PC-3 (cell line): ENCODE measurements around the gene ELL2. TPM values are rescaled to one million over a fixed set of nuclear protein-coding genes. Genes with fewer than 3 reads are reported as not detected.

Source experiments
- ATAC-seq: fragments of 200-7000 bp; cut with Tn5 transposase; 2 replicates; pipeline ENCODE4 v1.9.1; 2020; ENCODE audit warnings: mild to moderate bottlenecking, moderate library complexity
- BruUV-seq: library from RNA; stranded (reverse); fragments of 400-500 nt; replicated peaks from 2 replicates; lab custom pipeline; 2021; lab: Mats Ljungman, UMichigan
- CTCF ChIA-PET: fragments of 300-600 bp; sonication (Branson Sonifier 250); formaldehyde crosslinking; loops from one replicate; lab custom pipeline; 2022; ENCODE audit warnings: antibody characterized with exemption; lab: Charles Lee
- POLR2A ChIA-PET: fragments of 300-600 bp; sonication (Branson Sonifier 250); formaldehyde crosslinking; loops from one replicate; lab custom pipeline; 2022; ENCODE audit warnings: antibody characterized with exemption; ENCODE audit not compliant: unreplicated experiment; lab: Charles Lee
- DNase-seq: peaks from one replicate; pipeline ENCODE4 v3.0.0-alpha.2; 2015
- H2AFZ ChIP-seq: fragments of 300-600 bp; sonication (generic); 2 replicates; pipeline ENCODE4 v1.6.0; 2016; ENCODE audit warnings: antibody characterized with exemption, low read length
- H3F3A ChIP-seq: fragments of 300-600 bp; sonication (generic); one replicate; pipeline ENCODE4 v1.6.0; 2017; ENCODE audit warnings: antibody characterized with exemption, low read length, control low read depth, mild to moderate bottlenecking; ENCODE audit not compliant: unreplicated experiment
- H3K27ac ChIP-seq: fragments of 300-600 bp; sonication (generic); 2 replicates; pipeline ENCODE4 v1.5.1; 2016; ENCODE audit warnings: mild to moderate bottlenecking, low read length
- H3K27me3 ChIP-seq: fragments of 300-600 bp; sonication (generic); 2 replicates; pipeline ENCODE4 v1.6.1; 2016; ENCODE audit warnings: low read length, mixed read lengths
- H3K36me3 ChIP-seq: fragments of 300-600 bp; sonication (generic); 2 replicates; pipeline ENCODE4 v1.6.1; 2016; ENCODE audit warnings: low read depth, mixed run types, low read length, mixed read lengths
- H3K4me1 ChIP-seq: fragments of 300-600 bp; sonication (generic); 2 replicates; pipeline ENCODE4 v1.5.1; 2016; ENCODE audit warnings: low read length; ENCODE audit not compliant: insufficient read depth
- H3K4me2 ChIP-seq: fragments of 300-600 bp; sonication (generic); 2 replicates; pipeline ENCODE4 v1.6.0; 2016; ENCODE audit warnings: low read length
- H3K4me3 ChIP-seq: fragments of 300-600 bp; sonication (generic); 2 replicates; pipeline ENCODE4 v1.5.1; 2016; ENCODE audit warnings: mild to moderate bottlenecking, low read length, mixed read lengths
- H3K79me2 ChIP-seq: fragments of 300-600 bp; sonication (generic); 2 replicates; pipeline ENCODE4 v1.6.1; 2017; ENCODE audit warnings: low read length, mixed read lengths
- H3K9ac ChIP-seq: fragments of 300-600 bp; sonication (generic); 2 replicates; pipeline ENCODE4 v1.6.0; 2016; ENCODE audit warnings: mild to moderate bottlenecking, low read length
- H3K9me2 ChIP-seq: fragments of 300-600 bp; sonication (generic); replicated peaks from 2 replicates; pipeline ENCODE4 v1.6.1; 2016; ENCODE audit warnings: mixed run types, low read length, mixed read lengths
- H3K9me3 ChIP-seq: fragments of 300-600 bp; sonication (generic); 2 replicates; pipeline ENCODE4 v1.6.1; 2016; ENCODE audit warnings: low read length, mixed read lengths
- H4K20me1 ChIP-seq: fragments of 300-600 bp; sonication (generic); 2 replicates; pipeline ENCODE4 v1.6.1; 2016; ENCODE audit warnings: low read length, mixed read lengths
- CTCF ChIP-seq: fragments of 300-600 bp; sonication (generic); conservative IDR thresholded peaks from 2 replicates; pipeline ENCODE4 v1.5.1; 2017; ENCODE audit warnings: antibody characterized with exemption, low read depth, mild to moderate bottlenecking, low read length
- EZH2 ChIP-seq: fragments of 300-600 bp; sonication (generic); IDR thresholded peaks from one replicate; pipeline ENCODE4 v1.6.1; 2017; ENCODE audit warnings: antibody characterized with exemption, mild to moderate bottlenecking, low read length; ENCODE audit not compliant: unreplicated experiment
- EZH2phosphoT487 ChIP-seq: fragments of 300-600 bp; sonication (generic); IDR thresholded peaks from 2 replicates; pipeline ENCODE4 v1.6.1; 2018; ENCODE audit warnings: mild to moderate bottlenecking, antibody characterized with exemption, low read length, borderline replicate concordance
- intact Hi-C: fragments of 100-400 bp; cut with micrococcal nuclease; formaldehyde crosslinking; loops from 2 replicates; pipeline ENCODE4 v1.9.0; 2023
- total RNA-seq: library from RNA; depleted of rRNA; stranded (reverse); fragments of >200 nt; gene quantifications from 2 replicates; pipeline ENCODE4 v1.2.3, GENCODE V29; 2014

ELL2 gene
- total RNA-seq, 1 experiment from 2014 or later = 72.2 TPM

- no peak overlapping the region for H3K4me3 ChIP-seq
- H3K9ac ChIP-seq = no peak overlapping the region
- ATAC-seq (no peak), DNase-seq (no peak)
- ChIA-PET CTCF (no interaction called here), POLR2A (no interaction called here)
- intact Hi-C loops = no loop called here
- H2AFZ ChIP-seq = no peak overlapping the region
- no peaks in the 10 kb centered on the region for H3K27me3 ChIP-seq
- no peaks in the 10 kb centered on the region for H3K36me3 ChIP-seq
- no peaks in the 10 kb centered on the region for H4K20me1 ChIP-seq
- H3K4me1 ChIP-seq = no peaks in the 10 kb centered on the region
- no peak overlapping the region for H3K4me2 ChIP-seq
- no peaks in the 10 kb centered on the region for H3K79me2 ChIP-seq
- no peaks in the 10 kb centered on the region for H3K9me3 ChIP-seq
- no peaks in the 10 kb centered on the region for H3K9me2 ChIP-seq
- H3F3A ChIP-seq = no peaks in the 10 kb centered on the region
- BruUV-seq = no TSS peak
- TF ChIP-seq CTCF (no peak), EZH2phosphoT487 (no peak), EZH2 (no peak)
- H3K27ac ChIP-seq = no peak overlapping the region
Observed at GRCh38 chr5:95993776-95994175, 32.1 kb upstream of the ELL2 start.

- no peak overlapping the region for H2AFZ ChIP-seq
- H3F3A ChIP-seq = no peaks in the 10 kb centered on the region
- intact Hi-C loops = no loop called here
- H3K4me1 ChIP-seq = no peaks in the 10 kb centered on the region
- TF ChIP-seq EZH2phosphoT487 = no peak
- TF ChIP-seq EZH2 = no peak
- no peak for TF ChIP-seq CTCF
- H3K9me2 ChIP-seq = no peaks in the 10 kb centered on the region
- H4K20me1 ChIP-seq = no peaks in the 10 kb centered on the region
- H3K79me2 ChIP-seq = no peaks in the 10 kb centered on the region
- DNase-seq = no peak
- H3K9me3 ChIP-seq = no peaks in the 10 kb centered on the region
- no peaks in the 10 kb centered on the region for H3K27me3 ChIP-seq
- H3K27ac ChIP-seq = no peak overlapping the region
- POLR2A ChIA-PET = no interaction called here
- CTCF ChIA-PET = no interaction called here
- ATAC-seq = no peak
- no peaks in the 10 kb centered on the region for H3K36me3 ChIP-seq
- no peak overlapping the region for H3K4me3 ChIP-seq
- H3K9ac ChIP-seq = no peak overlapping the region
- BruUV-seq = no TSS peak
- no peak overlapping the region for H3K4me2 ChIP-seq
Observed at GRCh38 chr5:95993266-95993665, 31.6 kb upstream of the ELL2 start.

DNA sequence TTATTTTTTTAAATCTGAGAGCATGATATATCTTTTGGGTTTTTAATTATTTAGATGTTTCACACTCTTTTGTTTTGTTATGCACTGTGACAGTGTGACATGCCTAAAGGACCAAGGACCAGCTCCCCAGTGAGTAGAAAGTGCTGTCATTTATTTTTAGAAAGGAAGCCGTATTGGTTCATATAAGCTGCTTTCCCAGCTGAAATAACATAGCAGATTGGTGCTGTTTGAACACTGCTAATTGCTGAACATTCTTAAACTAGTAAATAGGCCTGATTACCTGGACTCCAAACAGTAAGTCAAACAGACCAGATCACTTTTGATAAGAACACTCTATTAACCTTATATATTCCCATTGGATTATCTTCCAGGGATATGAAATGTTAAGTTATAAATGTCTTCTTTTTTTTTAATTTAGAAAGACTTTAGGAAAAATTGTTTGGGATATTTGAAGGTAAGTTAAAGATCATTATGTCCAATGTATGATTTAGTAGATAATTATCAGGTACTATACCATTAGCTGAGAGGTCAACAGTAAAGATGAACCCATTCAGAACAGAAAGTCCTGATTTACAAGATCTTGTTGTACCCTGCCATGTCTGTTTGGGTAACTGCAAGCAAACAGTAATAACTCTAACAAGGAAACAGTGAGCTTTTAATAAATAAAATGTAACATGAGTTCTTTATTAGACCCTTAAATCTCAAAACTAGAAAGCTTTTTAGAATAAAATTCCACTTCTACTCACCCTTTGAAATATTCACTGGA lies 27.8 kb upstream of the ELL2 start:
- Histone ChIP-seq H3K4me2 (no peak overlapping the region), H3K27me3 (no peaks in the 10 kb centered on the region), H3K79me2 (no peaks in the 10 kb centered on the region), H3K9me2 (no peaks in the 10 kb centered on the region), H3F3A (no peaks in the 10 kb centered on the region), H3K27ac (no peak overlapping the region), H2AFZ (no peak overlapping the region), H3K9me3 (no peaks in the 10 kb centered on the region), H3K9ac (no peak overlapping the region), H3K36me3 (no peaks in the 10 kb centered on the region), H3K4me1 (peaks cover under 1% of the 10 kb centered on the region; the same call in 1 of the 2 replicates), H3K4me3 (no peak overlapping the region), H4K20me1 (no peaks in the 10 kb centered on the region)
- CTCF ChIA-PET = interaction anchor here (0.6 kb wide), 1 partner anchor 25 kb away, joined by 3 read pairs; no protein-coding TSS in a partner anchor
- intact Hi-C loops = no loop called here
- BruUV-seq = no TSS peak
- DNase-seq (no peak), ATAC-seq (no peak)
- TF ChIP-seq CTCF (no peak), EZH2phosphoT487 (no peak), EZH2 (no peak)
- POLR2A ChIA-PET = no interaction called here
